Suppressor macrophage treated with lipopolysaccharide for 1 hour (primary cell): ENCODE data around the gene BPI.
"Not testable (repeated sequence)": the region's sequence is repeated elsewhere in the genome, so short reads cannot be mapped to it uniquely, and the experiment has no call there.

Source experiments
- DNase-seq, 3 donors: peaks; one replicate each; pipeline ENCODE4 v3.0.0-alpha.2; 2020 to 2022

Gene BPI

DNA sequence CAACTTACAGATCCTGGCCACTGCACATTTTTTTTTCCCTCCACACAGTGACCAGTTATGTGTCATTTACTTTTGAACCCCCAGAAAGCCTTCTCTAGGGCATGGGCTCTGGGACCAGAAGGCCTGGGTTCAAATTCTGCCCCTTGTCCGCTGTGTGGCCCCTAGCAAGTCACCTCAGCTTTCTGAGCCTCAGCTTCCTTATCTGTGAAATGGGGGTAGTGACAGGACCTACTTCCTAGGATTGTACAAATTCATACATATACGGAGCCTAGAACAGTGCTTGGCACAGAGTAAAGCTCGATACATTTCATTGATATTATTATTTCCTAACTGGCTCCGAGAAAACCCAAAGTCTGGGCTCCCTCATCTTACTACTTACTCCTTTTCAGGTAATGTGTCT is 1.6 kb downstream of the BPI start:
- DNase-seq, result no peak

GRCh38 chr20:38306379-38306778 is 2.4 kb downstream of the BPI start:
- peak in 2 of 3 donors; percentile 25 to 38 for DNase-seq

DNA sequence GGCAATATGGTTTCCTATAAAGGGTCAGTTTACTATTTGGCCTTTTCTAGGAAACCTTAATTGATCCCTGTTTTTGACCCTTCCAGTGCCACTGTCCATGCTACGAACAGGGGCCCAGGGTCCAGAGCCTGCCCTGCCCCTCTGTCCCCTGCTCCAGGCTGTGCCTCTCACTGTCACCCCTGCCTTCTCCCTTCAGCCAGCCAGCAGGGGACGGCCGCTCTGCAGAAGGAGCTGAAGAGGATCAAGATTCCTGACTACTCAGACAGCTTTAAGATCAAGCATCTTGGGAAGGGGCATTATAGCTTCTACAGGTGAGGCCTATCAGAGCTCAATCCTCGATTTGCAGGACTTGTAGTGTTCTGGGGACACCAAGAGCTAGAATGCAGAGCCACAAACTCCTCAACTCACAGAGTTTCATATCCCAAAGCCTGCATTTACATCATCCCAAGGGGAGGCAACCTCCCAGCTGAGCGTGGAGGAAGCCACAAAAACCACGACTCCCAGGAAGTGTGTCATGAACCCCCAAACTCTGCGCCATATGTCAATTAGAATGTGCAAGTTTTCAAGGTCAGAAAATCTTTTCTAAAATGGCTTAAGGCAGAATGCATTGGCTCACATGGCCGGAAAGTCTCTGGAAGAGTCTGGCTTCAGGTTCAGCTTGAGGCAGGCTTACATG is 3.6 kb downstream of the BPI start:
- DNase-seq, result peak; percentile 73 to 78 (median 75)

DNA sequence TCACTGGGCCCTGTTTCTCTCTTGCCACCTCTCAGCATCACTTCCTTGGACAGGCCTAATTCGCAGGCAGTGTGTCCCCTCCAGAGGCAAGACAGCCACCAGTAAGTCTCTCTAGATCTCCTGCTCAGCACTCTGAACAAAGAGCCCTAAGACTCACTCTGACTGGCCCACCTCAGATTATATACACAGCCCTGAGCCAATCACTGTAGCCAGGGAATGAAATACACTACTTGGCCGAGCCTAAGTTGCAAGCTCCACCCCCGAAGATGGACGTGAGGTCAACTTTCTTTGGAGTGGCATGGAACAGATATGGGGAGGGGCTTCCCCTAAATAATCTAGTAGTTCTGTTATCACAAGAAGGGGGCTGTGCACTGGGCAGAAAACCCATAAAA is 4.1 kb downstream of the BPI start:
- no peak for DNase-seq

- no peak for DNase-seq
These were observed 4.5 kb downstream of the BPI start for GRCh38 chr20:38308447-38308846.

DNA sequence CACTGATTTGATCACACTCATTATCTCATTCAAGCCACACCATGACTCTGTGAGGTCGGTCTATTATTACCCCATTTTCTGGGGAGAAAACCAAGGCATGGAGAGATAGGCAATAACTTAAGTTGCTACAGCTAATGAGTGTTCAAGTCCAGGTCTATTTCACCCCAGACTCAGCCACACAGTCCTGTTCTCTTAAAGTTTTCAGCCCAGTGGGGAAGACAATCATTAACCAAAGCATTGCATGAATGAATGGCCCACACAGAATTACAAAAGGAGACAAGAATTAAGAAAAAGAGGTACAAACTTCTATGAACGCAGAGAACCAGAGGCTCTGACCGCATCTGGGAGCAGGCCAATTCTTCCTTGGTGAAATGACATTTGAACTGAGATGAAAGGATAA is 7.1 kb downstream of the BPI start:
- DNase-seq, result no peak

DNA sequence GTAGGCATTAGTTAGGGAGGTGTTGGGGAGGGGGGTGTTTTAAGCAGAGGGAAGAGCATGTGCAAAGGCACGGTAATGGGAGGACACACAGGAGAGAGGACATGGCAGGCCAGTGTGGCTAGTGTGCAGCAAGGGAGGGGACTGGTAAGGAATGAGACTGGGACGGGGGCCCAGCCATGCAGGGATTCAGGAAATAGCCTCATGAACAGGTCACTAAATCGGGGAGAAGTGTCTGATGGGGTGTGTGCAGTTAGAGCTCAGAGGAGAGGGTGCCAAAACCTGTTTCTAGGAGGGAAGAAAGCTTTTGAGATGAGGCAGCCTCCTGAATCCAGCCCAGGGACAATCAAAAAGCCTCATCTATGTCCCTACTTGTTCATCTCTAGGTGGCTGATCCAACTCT is 7.5 kb downstream of the BPI start:
- DNase-seq, result no peak

DNA sequence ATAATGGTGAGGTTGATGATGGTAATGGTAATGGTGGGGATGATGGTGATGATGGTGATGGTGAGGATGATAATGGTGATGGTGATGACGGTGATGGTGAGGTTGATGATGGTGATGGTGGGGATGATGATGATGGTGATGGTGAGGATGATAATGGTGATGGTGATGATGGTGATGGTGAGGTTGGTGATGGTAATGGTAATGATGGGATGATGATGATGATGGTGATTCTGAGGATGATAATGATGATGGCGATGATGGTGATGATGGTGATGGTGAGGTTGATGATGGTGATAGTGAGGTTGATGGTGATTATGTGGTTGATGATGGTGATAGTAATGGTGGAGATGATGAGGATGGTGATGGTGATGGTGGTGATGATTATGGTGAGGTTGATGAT is 9.7 kb downstream of the BPI start:
- DNase-seq, result no peak

DNA sequence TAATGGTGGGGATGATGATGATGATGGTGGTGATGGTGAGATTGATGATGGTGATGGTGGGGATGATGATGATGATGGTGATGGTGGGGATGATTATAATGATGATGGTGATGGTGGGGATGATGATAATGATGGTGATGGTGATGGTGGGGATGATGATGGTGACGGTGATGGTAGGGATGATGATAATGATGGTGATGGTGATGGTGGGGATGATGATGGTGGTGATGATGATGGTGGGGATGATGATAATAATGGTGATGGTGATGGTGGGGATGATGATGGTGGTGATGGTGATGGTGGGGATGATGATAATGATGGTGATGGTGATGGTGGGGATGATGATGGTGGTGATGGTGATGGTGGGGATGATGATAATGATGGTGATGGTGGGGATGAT is 10.4 kb downstream of the BPI start:
- not testable (repeated sequence) for DNase-seq

DNA sequence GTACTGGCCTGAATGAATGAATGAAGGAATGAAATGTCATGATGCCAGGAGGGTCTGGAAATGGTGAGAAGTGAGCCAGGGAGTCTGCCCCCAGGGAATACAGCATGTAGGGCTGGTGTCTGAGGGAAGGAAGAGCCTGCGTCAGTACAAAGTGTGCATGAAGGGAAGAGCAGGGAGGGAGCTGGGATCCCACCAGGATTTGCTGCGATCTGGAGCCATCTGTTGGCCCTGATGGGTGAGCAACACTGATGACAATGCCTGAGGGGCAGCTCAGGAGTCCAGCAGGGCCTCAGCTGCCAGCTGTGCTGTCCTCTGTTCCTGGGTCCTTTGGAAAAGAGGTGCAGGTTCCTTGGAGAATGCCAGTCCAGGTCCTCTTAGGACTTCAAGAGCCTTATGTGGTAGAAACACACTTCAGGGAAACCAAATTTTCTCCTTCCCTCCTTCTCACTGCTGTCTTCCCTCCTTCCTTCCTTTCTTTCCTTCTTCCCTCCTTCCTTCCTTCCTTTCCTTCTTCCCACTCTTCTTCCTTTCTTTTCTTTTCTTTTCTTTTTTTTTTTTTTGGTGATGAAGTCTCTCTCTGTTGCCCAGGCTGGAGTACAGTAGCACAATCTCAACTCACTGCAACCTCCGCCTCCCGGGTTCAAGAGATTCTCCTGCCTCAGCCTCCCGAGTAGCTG is 11.5 kb downstream of the BPI start:
- DNase-seq, result no peak

- no peak for DNase-seq
These were observed 12.4 kb downstream of the BPI start for GRCh38 chr20:38316341-38316740.

- no peak for DNase-seq
These were observed 13.5 kb downstream of the BPI start for GRCh38 chr20:38317422-38317821.

- peak in 1 of 3 donors; percentile 53 for DNase-seq
These were observed 16.3 kb downstream of the BPI start for GRCh38 chr20:38320221-38320620.

GRCh38 chr20:38321959-38322598 is 18.1 kb downstream of the BPI start:
- DNase-seq, result peak; percentile 70 to 80 (median 72)

DNA sequence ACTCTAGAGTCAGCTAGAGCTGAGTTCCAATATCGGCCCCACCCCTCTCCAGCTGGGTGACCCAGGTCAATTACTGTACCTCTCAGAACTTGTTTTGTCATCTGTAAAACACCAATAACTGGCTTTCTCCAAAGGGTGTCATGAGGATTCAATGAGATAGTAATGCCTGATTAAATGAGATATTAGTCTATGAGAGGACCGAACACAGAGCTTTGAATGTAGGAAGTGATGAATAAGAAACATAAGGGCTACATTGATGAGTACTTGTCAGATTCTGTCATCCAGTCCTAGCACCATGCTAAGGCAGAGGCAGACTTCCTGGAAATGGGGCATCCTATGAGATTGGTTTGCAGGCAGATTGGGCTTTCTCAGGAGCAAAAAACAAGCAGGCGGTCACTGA is 20.2 kb downstream of the BPI start:
- DNase-seq, result no peak

- no peak for DNase-seq
These were observed 21.2 kb downstream of the BPI start for GRCh38 chr20:38325167-38325566.

GRCh38 chr20:38325905-38326304 is 21.9 kb downstream of the BPI start:
- no peak for DNase-seq

DNA sequence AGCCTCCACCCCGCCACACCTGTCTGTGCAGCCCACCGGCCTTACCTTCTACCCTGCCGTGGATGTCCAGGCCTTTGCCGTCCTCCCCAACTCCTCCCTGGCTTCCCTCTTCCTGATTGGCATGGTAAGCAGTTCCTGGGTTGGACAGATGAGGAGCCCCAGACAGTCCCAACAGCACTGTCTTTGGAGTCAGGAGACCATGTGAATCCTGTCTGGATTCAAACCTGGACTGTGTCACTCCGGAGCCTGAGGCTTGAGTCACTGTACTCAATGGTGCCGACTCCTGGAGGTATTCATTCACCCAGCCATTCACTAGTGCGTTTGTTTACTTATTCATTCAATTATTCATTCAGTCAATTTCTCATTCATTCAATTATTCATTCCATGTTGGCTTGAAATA is 22.4 kb downstream of the BPI start:
- no peak for DNase-seq

- DNase-seq, result no peak
These were observed 26.7 kb downstream of the BPI start for GRCh38 chr20:38330638-38331037.

DNA sequence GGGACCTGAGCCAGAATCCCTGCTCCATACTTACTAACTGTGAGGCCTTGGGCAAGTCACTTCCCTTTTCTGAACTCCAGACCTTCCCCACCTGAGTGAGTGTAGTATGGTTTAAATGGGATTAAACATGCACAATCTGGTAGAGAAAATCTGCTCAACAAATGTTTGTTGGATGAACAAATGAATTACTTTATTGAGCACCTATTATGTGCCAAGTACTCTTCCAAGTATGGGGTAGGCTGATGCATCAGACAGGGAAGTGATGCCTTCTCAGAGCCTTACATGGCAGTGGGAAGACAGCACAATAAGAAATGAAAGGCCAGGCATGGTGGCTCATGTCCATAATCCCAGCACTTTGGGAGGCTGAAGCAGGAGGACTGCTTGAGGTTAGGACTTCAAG is 27.3 kb downstream of the BPI start:
- DNase-seq, result no peak

GRCh38 chr20:38331814-38332213 is 27.9 kb downstream of the BPI start:
- DNase-seq, result no peak

DNA sequence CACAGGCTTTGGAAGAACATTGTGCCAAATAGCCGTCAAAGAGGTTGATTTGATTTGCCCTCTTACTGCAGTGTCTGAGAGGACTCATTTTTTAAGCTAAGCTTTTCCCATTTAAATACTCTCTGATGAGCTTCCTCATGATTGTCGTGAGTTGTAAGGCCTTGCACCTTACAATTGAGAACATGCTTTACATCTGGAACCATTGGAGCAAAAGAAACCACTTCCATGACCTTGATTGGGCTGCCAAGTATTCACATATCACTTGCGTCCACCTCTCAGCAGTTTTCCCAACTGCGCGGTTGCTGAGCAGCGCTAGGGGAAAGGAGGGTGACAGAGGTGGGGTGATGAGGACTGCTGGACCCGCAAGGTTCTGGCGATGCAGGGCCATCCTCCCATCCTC is 30.1 kb downstream of the BPI start:
- no peak for DNase-seq

DNA sequence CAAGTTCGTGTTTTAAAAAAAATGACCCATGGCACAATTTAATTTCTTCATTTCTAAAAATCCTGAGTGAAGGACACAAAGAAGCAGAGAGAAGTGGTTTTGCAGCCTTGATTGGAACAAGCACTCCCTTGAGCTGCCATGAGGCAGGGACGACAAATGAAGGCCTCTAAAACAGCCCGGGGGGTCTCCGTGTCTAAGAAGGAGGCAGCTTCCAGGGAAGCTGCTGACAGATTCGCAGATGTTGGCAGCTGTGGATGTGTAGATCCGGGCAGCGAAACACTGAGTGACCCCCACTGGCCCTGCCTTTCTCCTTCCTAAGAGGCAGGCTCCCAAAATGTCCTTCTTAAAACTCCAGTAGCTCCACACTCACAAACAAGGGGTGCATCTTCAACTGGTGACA is 32.8 kb downstream of the BPI start:
- no peak for DNase-seq

- peak; percentile 42 to 55 (median 43) for DNase-seq
These were observed 33.7 kb downstream of the BPI start for GRCh38 chr20:38337561-38338140.
